Adrenal gland (tissue), 5 donors: ENCODE data around the gene SDC3.

ENCODE experiments used
- CTCF ChIP-seq, 6 experiments: fragments of 450-650 bp in 4 of 6; fragments of 200-600 bp in 2 of 6; sonication (generic) in 1 of 6; IDR thresholded peaks; 1 replicate in 5 of 6; 2 replicates in 1 of 6; pipeline versions ENCODE4 v1.5.1 to v1.8.0; 2016 to 2021; ENCODE audit warnings: antibody characterized with exemption in 6 of 6, mild to moderate bottlenecking in 2 of 6, moderate library complexity in 1 of 6
- POLR2A ChIP-seq, 2 donors: fragments of 450-650 bp; IDR thresholded peaks; one replicate each; pipeline ENCODE4 v1.6.1; 2017; ENCODE audit warnings: antibody characterized with exemption in 2 of 2, mild to moderate bottlenecking in 2 of 2, moderate library complexity in 1 of 2
- donor health status: DM: no; HTN: no; CAD: no.

- no peak for TF ChIP-seq CTCF (IDR thresholded peaks at IDR 0.05)
- TF ChIP-seq POLR2A (IDR thresholded peaks at IDR 0.05), result no peak
Observed at GRCh38 chr1:30871276-30871871, 37.2 kb downstream of the SDC3 start.
